AG04449 (cell line): ENCODE measurements around the gene KLHL6.

Source experiments
- CTCF ChIA-PET: fragments of 350-600 bp; formaldehyde crosslinking; extraction: SDS; loops from one replicate; lab custom pipeline; 2021; ENCODE audit warnings: antibody characterized with exemption; lab: Yijun Ruan, JAX
- POLR2A ChIA-PET: fragments of 400-600, 350-600 bp; formaldehyde crosslinking; extraction: SDS; loops from one replicate; lab custom pipeline; 2020; ENCODE audit warnings: antibody characterized with exemption, inconsistent platforms; lab: Yijun Ruan, JAX
- DNase-seq: peaks from one replicate; pipeline ENCODE4 v3.0.0-alpha.2; 2010; ENCODE audit warnings: low read depth, low spot score
- H3K4me3 ChIP-seq: 2 replicates; pipeline ENCODE4 v1.5.1; 2011; ENCODE audit warnings: low read depth, mild to moderate bottlenecking, control low read depth, low read length
- CTCF ChIP-seq: IDR thresholded peaks from one replicate; pipeline ENCODE4 v1.5.1; 2011; ENCODE audit warnings: mild to moderate bottlenecking, moderate library complexity, low read length, control low read depth, inconsistent platforms; ENCODE audit not compliant: insufficient read depth; ENCODE audit errors: missing control alignments

KLHL6 gene

GRCh38 chr3:183490653-183491052, 64.9 kb downstream of the KLHL6 start:
- DNase-seq: no peak
- ChIA-PET CTCF (interaction anchor here (1.0 to 3.0 kb wide), 4 partner anchors 11 to 394 kb away, joined by 3 to 15 read pairs (median 6); partner anchors contain the start of gene PARL), POLR2A (no interaction called here)
- TF ChIP-seq CTCF: no peak
- H3K4me3 ChIP-seq: no peak overlapping the region

GRCh38 chr3:183490211-183490601, 65.3 kb downstream of the KLHL6 start:
- no peak for DNase-seq
- ChIA-PET POLR2A (no interaction called here), CTCF (interaction anchor here (1.0 to 3.0 kb wide), 4 partner anchors 11 to 395 kb away, joined by 3 to 15 read pairs (median 6); partner anchors contain the start of gene PARL)
- no peak overlapping the region for H3K4me3 ChIP-seq
- no peak for TF ChIP-seq CTCF

- H3K4me3 ChIP-seq: no peak overlapping the region
- ChIA-PET POLR2A (no interaction called here), CTCF (interaction anchor here (0.7 to 3.0 kb wide), 6 partner anchors 10 to 395 kb away, joined by 3 to 15 read pairs (median 4); partner anchors contain the start of gene PARL)
- no peak for TF ChIP-seq CTCF
- DNase-seq: no peak
Observed at GRCh38 chr3:183489455-183490210, 65.9 kb downstream of the KLHL6 start.

- POLR2A ChIA-PET: no interaction called here
- H3K4me3 ChIP-seq: no peak overlapping the region
- CTCF ChIA-PET: interaction anchor here (0.9 to 3.0 kb wide), 4 partner anchors 9 to 21 kb away, joined by 3 to 15 read pairs (median 4); no protein-coding TSS in a partner anchor
- no peak for TF ChIP-seq CTCF
- no peak for DNase-seq
Observed at GRCh38 chr3:183488343-183488742, 67.2 kb downstream of the KLHL6 start.

GRCh38 chr3:183487896-183488295, 67.6 kb downstream of the KLHL6 start:
- no peak for TF ChIP-seq CTCF
- no peak for DNase-seq
- POLR2A ChIA-PET: no interaction called here
- H3K4me3 ChIP-seq: no peak overlapping the region
- CTCF ChIA-PET: interaction anchor here (0.9 to 3.0 kb wide), 4 partner anchors 8 to 20 kb away, joined by 3 to 15 read pairs (median 4); no protein-coding TSS in a partner anchor

- no peak for DNase-seq
- ChIA-PET CTCF (no interaction called here), POLR2A (no interaction called here)
- TF ChIP-seq CTCF: no peak
- no peak overlapping the region for H3K4me3 ChIP-seq
Observed at GRCh38 chr3:183487016-183487415, 68.5 kb downstream of the KLHL6 start.
